ENCODE data around the gene WDFY1. TPM values are rescaled to one million over a fixed set of nuclear protein-coding genes. Genes with fewer than 3 reads are reported as not detected.
A peak's percentile ranks its signal among the peaks of the same experiment; 100 is the strongest.

Gene WDFY1
- total RNA-seq, 6 donors from 2014 or later = 32.6 to 90.1 (median 41.2) TPM

GRCh38 chr2:223969315-223969714 lies 24.2 kb upstream of the WDFY1 start:
- no peaks in the 10 kb centered on the region for H3K9me3 ChIP-seq
- ATAC-seq (ENCODE audit: low FRiP score in 2 of 2) (no peak), DNase-seq (no peak)
- no peak overlapping the region for H3K4me3 ChIP-seq
- peaks cover 0 to 3% (median 0%) of the 10 kb centered on the region in 4 donors for H3K4me1 ChIP-seq
- 58 to 81% methylated on average over 2 of the region's 3 CpGs for WGBS, 2 donors
- H3K36me3 ChIP-seq = peaks cover 0 to 45% (median 15%) of the 10 kb centered on the region in 4 donors
- TF ChIP-seq EP300 (IDR thresholded peaks at IDR 0.05) = no peak
- no peak for TF ChIP-seq CTCF (IDR thresholded peaks at IDR 0.05)
- no peak for TF ChIP-seq POLR2A (IDR thresholded peaks at IDR 0.05)
- no peak for TF ChIP-seq POLR2AphosphoS5 (IDR thresholded peaks at IDR 0.05)
- no peak overlapping the region for H3K27ac ChIP-seq
- H3K27me3 ChIP-seq = no peaks in the 10 kb centered on the region

- peaks cover 0 to 12% (median 6%) of the 10 kb centered on the region in 4 donors for H3K4me1 ChIP-seq
- 84 to 94% methylated on average over 2 of the region's 2 CpGs for WGBS, 2 donors
- H3K27ac ChIP-seq = no peak overlapping the region
- H3K27me3 ChIP-seq = no peaks in the 10 kb centered on the region
- H3K4me3 ChIP-seq = no peak overlapping the region
- DNase-seq (no peak), ATAC-seq (ENCODE audit: low FRiP score in 2 of 2) (no peak)
- no peaks in the 10 kb centered on the region for H3K9me3 ChIP-seq
- H3K36me3 ChIP-seq = peaks cover 0 to 52% (median 15%) of the 10 kb centered on the region in 4 donors
- TF ChIP-seq CTCF (IDR thresholded peaks at IDR 0.05) (no peak), POLR2AphosphoS5 (IDR thresholded peaks at IDR 0.05) (no peak), POLR2A (IDR thresholded peaks at IDR 0.05) (no peak), EP300 (IDR thresholded peaks at IDR 0.05) (no peak)
These were observed 22.8 kb upstream of the WDFY1 start for GRCh38 chr2:223967981-223968380.

GRCh38 chr2:223959688-223960087 lies 14.6 kb upstream of the WDFY1 start:
- DNase-seq (peak in 1 of 2 donors; percentile 65), ATAC-seq (ENCODE audit: low FRiP score in 2 of 2) (no peak)
- peak overlapping the region in 1 of 4 donors; percentile 3 for H3K4me3 ChIP-seq
- no peak overlapping the region for H3K27ac ChIP-seq
- H3K36me3 ChIP-seq = peaks cover 0 to 40% (median 3%) of the 10 kb centered on the region in 4 donors
- no peaks in the 10 kb centered on the region for H3K9me3 ChIP-seq
- peaks cover 46 to 62% (median 55%) of the 10 kb centered on the region in 4 donors for H3K4me1 ChIP-seq
- 34 to 36% methylated on average over 5 of the region's 5 CpGs for WGBS, 2 donors
- TF ChIP-seq POLR2A (IDR thresholded peaks at IDR 0.05) (no peak), POLR2AphosphoS5 (IDR thresholded peaks at IDR 0.05) (no peak), CTCF (IDR thresholded peaks at IDR 0.05) (no peak), EP300 (IDR thresholded peaks at IDR 0.05) (no peak)
- no peaks in the 10 kb centered on the region for H3K27me3 ChIP-seq

- peak within 1 kb of the TSS; percentile 71 to 95 (median 90) for H3K4me3 ChIP-seq
- no peaks in the 10 kb centered on the region for H3K27me3 ChIP-seq
- TF ChIP-seq EP300 (IDR thresholded peaks at IDR 0.05) (peak in 1 of 4 donors; percentile 20), POLR2AphosphoS5 (IDR thresholded peaks at IDR 0.05) (peak; percentile 91 to 92), CTCF (IDR thresholded peaks at IDR 0.05) (peak in 4 of 6 experiments; percentile 14 to 54 (median 21)), POLR2A (IDR thresholded peaks at IDR 0.05) (peak in 2 of 4 donors; percentile 71 to 73)
- H3K36me3 ChIP-seq = peaks cover 0 to 25% (median 1%) of the 10 kb centered on the region in 4 donors
- no peaks in the 10 kb centered on the region for H3K9me3 ChIP-seq
- H3K27ac ChIP-seq = peak within 1 kb of the TSS; percentile 86 to 94 (median 90)
- peak; percentile 100 for ATAC-seq (ENCODE audit: low FRiP score in 2 of 2)
- DNase-seq = peak; percentile 97 to 99
- 0 to 1% methylated on average over 24 to 60 of the region's 65 CpGs for WGBS, 2 donors
- peaks cover 41 to 52% (median 46%) of the 10 kb centered on the region in 4 donors for H3K4me1 ChIP-seq
These were observed 12.1 kb upstream of the WDFY1 start, which contains the start of gene MRPL44 for GRCh38 chr2:223957092-223957851. TSS of gene MRPL44 (plus strand) at chr2:223957463. CDS start at chr2:223957473, 10 bp downstream.
